Skin epidermis (tissue), 12 donors: ENCODE results near the gene KXD1.

Source experiments
- H3K27ac ChIP-seq, 21 experiments: fragments of 200-600 bp; sonication (generic) in 11 of 21; one replicate each; pipeline ENCODE4 v1.5.0; 2020; ENCODE audit warnings: mild to moderate bottlenecking in 3 of 21, inconsistent platforms in 2 of 21, moderate library complexity in 2 of 21
- H3K4me3 ChIP-seq, 7 experiments: fragments of 200-600 bp; sonication (generic) in 2 of 7; one replicate each; pipeline ENCODE4 v1.5.0; 2020; ENCODE audit warnings: inconsistent platforms in 2 of 7, mild to moderate bottlenecking in 2 of 7, moderate library complexity in 1 of 7

Gene KXD1

GRCh38 chr19:18608805-18609716 is 51.4 kb downstream of the KXD1 start:
- H3K27ac ChIP-seq, result no peak overlapping the region
- H3K4me3 ChIP-seq, result no peak overlapping the region

DNA sequence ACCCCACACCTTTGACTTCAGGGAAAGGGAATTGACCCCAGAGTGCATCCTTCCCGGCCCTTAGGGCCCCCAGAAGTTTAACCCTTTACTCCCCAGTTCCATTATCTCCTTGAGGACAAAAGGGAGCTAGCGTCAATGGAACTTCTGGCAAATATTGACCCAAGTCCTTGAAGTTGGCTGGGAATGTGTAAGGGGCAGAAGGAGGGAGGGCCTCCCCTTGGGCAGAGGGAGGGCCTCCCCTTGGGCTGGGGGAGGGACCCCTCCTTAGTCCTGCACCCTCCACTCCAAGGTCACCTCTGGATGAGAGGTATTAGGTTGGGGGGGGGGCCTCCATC is 52.0 kb downstream of the KXD1 start:
- Histone ChIP-seq H3K27ac (no peak overlapping the region), H3K4me3 (no peak overlapping the region)

GRCh38 chr19:18610245-18610555 is 52.5 kb downstream of the KXD1 start:
- Histone ChIP-seq H3K27ac (no peak overlapping the region), H3K4me3 (no peak overlapping the region)

DNA sequence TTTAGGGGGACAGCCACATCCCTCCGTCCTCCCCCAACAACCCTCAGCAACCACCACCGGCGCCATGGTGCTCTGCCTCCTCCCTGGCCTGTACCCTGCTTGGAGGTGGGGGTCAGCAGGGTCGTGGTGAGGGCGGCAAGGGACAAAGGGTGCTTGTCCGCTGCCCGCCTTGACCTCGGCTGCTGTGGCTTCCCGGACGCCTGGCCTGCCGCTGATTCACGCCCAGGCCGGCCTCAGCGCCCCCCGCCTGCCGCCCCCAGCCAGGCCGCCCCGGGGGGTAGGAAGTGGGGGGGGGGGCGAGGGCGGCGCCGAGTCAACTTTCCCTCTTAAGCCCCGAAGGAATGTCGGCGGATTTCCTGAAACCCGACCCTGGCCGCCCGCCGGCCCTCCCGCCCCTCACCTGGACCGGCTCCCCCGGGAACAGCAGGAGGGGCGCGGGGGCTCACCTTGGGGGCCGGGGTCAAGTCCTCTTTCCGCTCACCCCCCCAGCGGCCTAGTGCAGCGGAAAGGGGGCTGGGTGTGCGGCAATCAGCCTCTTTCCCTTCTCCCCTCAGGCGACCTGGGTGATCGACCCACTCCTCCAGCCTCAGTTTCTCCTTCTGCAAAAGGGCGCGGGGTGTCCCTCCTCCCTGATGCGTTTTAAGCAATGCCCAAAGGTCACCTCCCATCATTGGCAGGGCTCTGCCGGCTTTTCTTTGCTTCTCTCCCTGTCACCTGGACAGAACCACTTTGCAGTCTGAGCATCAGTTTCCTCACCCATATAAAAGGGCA is 53.1 kb downstream of the KXD1 start:
- Histone ChIP-seq H3K4me3 (no peak overlapping the region), H3K27ac (no peak overlapping the region)

GRCh38 chr19:18611327-18612050 is 53.8 kb downstream of the KXD1 start:
- Histone ChIP-seq H3K27ac (no peak overlapping the region), H3K4me3 (peak overlapping the region in 1 of 7 experiments; percentile 8)

GRCh38 chr19:18612051-18612771 is 54.5 kb downstream of the KXD1 start:
- Histone ChIP-seq H3K4me3 (peak overlapping the region in 6 of 7 experiments; percentile 11 to 40 (median 20)), H3K27ac (no peak overlapping the region)

DNA sequence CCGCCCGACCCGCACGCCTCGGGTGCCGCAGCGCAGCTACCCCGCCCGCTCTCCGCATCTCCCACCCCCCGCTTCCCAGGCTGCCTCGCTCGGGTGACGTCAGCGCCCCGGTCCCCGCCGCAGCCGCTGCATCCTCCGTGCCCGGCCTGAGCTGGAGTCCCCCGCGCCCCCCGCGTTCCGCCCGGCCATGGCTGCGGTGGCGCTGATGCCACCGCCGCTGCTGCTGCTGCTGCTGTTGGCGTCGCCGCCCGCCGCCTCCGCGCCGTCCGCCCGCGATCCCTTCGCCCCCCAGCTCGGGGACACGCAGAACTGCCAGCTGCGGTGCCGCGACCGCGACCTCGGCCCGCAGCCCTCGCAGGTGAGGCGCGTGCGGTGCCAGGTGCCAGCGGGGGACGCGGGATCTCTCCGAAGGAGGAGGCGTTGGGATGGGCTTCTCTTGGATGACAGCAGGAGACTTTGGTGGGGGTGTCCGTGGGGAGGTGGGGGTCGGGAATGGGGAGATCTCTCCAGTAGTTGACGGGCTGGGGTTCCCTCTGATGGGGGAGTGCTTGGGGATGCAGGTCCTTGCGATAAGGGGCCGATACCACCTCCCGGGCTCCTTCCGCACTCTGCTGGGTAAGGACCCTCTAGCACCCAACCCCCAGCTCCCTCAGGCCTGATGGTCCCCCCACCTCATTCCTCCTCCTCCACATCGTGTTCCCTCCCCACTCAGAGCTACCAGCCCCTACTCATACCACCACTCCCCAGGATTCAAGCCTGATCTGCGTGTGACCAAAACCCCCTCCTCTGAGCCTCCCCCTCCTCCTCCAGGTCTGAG is 55.3 kb downstream of the KXD1 start, which contains the start of gene TMEM59L:
TSS of gene TMEM59L (plus strand) at position 99 of the 817 bp plus-strand sequence. CDS start at position 188, 89 bp downstream.
- peak within 1 kb of the TSS in 6 of 7 experiments; percentile 11 to 40 (median 20) for H3K4me3 ChIP-seq
- H3K27ac ChIP-seq, result no peak within 1 kb of the TSS

- Histone ChIP-seq H3K4me3 (no peak overlapping the region), H3K27ac (no peak overlapping the region)
Observed at GRCh38 chr19:18613589-18614234, 56.0 kb downstream of the KXD1 start.

- no peak overlapping the region for H3K27ac ChIP-seq
- H3K4me3 ChIP-seq, result no peak overlapping the region
Observed at GRCh38 chr19:18616023-18616422, 58.4 kb downstream of the KXD1 start.

DNA sequence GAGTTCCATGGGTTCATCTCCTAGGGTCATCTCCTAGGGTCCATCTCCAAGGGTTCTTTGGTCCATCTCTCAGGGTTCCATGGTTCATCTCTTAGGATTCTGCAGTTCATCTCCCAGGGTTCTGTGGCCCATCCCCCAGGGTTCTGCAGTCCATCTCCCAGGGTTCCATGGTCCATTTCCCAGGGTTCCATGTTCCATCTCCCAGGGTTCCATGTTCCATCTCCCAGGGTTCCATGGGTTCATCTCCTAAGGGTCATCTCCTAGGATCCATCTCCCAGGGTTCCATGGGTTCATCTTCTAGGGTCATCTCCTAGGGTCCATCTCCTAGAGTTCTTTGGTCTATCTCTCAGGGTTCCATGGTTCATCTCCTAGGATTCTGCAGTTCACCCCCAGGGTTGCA is 59.9 kb downstream of the KXD1 start:
- Histone ChIP-seq H3K4me3 (no peak overlapping the region), H3K27ac (no peak overlapping the region)

DNA sequence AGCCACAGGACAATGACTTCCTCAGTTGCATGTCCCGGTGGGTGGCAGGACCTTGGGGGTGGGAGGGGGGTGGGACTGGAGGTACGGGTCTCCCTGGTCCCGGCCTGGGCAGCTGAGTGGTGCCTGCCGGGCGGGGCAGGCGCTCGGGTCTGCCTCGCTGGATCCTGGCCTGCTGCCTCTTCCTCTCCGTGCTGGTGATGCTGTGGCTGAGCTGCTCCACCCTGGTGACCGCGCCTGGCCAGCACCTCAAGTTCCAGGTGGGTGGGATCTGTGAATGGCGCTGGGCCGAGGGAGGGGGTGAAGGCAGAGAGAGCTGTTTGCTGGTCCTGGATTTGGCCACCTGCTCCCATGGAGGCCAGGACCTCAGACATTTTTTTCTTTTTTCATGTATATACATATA is 60.6 kb downstream of the KXD1 start:
- no peak overlapping the region for H3K4me3 ChIP-seq
- H3K27ac ChIP-seq, result no peak overlapping the region
